GM19438 (cell line): ENCODE data around the gene MEIS1.
"Not testable (repeated sequence)": the region's sequence is repeated elsewhere in the genome, so short reads cannot be mapped to it uniquely, and the experiment has no call there.

Experiments
- ATAC-seq: cut with Tn5 transposase; IDR thresholded peaks from one replicate; pipeline ENCODE4 v1.9.1; 2021; ENCODE audit warnings: low read depth; ENCODE audit not compliant: unreplicated experiment

Gene MEIS1

DNA sequence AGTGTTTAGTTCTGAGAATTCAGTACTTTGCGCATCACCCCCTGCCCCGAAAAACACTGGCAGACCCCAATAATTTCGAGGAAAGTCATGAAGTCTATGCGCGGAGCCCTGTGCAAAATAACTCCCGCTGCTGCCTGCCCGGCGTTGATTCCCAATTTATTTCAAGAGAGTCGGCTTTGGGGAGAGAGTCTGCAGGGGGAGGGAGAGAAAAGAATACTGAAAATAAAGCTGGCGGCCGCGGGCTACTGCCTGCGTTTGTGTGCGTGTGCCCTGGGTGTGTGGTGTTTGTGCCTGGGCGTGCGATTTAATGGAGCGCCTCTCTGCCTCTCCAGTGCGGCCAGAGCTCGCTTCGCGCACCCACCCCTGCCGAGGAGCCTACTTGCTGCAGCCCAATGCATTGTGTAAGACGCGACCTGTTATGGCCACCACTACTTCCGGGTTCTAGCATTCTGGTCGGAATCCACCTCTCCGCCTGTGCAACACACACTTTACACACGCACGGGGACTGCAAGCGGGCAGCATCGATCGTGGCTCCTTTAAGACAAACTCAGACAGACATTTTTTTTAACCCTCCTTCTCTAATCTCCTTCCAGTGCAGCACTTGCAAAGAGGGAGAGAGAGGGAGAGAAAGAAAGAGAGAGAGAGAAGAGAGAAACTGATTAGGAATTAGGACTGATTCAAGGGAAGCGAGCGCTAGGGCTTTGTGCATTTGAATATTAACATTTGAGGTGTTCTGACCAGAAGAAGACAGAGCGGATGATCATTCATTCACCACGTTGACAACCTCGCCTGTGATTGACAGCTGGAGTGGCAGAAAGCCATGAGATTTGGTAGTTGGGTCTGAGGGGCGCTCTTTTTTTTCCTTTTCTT, at the start of gene MEIS1:
TSS of gene MEIS1 (plus strand) at position 447 of the 870 bp plus-strand sequence. CDS start 732 bp downstream, outside the sequence.
- ATAC-seq: peak; percentile 64

GRCh38 chr2:66387016-66387753, 47.7 kb upstream of the MEIS1 start:
- no peak for ATAC-seq

DNA sequence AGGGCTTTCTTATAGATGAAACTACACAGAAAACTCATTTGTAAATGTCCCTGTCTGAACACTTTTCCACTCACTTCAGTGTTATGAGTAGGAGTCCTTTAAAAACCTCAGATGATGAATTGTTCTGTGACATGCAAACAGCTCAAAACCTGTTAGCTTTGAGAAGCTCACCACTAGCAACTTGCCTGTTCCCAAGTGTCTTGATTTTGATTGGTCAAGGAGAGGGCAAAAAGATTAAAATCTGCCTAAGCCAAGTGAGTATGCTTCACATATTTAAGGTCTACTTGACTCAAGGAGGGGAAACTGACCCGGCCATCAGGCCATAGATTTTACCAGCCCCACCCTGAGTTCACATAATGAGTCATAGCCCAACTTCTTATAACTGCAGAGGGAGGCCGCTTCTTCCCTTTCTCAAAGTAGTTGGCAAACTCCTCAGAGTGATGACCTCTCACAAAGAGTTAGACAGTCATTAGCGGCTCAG, 45.2 kb upstream of the MEIS1 start:
- ATAC-seq: no peak

GRCh38 chr2:66390152-66390551, 44.8 kb upstream of the MEIS1 start:
- no peak for ATAC-seq

- no peak for ATAC-seq
Observed at GRCh38 chr2:66390811-66391210, 44.1 kb upstream of the MEIS1 start.

DNA sequence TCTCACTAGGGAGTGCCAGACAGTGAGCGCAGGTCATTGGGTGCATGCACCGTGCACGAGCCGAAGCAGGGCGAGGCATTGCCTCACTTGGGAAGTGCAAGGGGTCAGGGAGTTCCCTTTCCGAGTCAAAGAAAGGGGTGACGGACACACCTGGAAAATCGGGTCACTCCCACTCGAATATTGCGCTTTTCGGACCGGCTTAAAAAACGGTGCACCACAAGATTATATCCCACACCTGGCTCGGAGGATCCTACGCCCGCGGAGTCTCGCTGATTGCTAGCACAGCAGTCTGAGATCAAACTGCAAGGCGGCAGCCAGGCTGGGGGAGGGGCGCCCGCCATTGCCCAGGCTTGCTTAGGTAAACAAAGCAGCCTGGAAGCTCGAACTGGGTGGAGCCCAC, 43.7 kb upstream of the MEIS1 start:
- ATAC-seq: not testable (repeated sequence)

GRCh38 chr2:66405473-66405872, 29.5 kb upstream of the MEIS1 start:
- no peak for ATAC-seq

DNA sequence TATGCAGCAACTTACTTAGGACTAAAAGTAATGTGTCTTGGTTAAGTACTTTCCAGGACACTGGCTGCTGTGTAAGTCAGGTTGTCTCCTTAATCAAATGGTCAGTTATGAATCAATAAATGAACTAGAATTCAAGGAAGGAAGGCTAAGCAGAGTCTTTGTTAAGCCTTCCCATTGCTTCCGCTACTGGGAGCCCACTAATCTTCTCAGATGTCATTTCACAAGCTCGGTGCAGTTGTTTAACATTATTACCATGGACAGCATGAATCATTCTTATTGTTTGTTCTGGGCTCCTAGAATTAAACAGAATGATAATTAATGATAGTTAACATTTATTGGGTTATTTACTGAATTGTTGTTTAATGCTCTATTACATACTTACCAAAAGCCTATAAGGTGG, 26.0 kb upstream of the MEIS1 start:
- ATAC-seq: no peak

DNA sequence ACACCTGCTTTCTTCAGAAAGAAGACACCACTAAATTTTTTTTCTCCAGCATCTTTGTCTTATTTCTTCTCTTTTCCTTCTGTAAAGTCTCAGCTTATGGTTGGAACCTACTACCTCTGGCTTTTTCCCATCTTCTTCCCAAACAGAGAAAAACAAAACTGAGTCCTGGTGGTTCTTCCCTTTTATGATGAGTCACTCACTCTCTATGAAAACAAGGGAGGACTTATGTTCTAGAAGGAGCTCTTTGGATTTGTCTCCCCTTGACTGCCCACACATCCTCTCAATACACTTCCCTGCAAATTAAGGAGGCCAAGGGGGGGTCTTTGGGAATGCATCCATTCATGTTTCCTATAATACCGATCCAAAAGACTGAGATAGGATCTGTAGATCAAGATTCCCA, 22.1 kb upstream of the MEIS1 start:
- no peak for ATAC-seq

DNA sequence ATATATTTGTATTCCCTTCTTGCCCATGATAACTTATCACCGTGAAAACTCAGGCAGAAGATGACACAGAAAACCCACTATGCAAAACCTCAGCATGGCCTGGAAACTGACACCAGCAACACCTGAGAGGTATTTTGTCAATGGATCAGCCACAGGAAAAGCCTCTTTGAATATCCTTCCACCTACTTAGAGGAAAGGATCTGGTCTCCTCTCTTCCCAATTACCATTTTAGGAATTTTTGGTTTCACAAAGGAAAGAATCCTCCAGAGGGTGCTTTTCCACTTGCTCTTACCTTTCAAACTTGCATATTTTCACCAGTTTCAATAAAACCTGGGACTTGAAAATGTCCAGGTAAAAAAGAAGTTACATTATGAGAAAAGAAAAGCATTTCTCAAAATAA, 20.0 kb upstream of the MEIS1 start:
- no peak for ATAC-seq

DNA sequence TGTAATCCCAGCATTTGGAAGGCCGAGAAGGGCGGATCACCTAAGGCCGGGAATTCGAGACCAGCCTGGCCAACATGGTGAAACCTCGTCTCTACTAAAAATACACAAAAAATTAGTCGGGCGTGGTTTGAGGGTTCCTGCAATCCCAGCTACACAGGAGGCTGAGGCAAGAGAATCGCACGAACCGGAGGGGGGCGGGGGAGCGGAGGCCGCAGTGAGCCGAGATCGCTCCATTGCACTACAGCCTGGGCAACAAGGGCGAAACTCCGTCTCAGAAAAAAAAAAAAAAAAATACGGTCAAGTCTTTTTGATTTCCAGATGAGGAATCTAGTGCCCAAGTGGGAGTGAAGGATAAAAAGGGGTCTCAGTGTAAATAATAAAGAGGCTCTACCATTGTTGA, 16.5 kb upstream of the MEIS1 start:
- ATAC-seq: no peak

- ATAC-seq: no peak
Observed at GRCh38 chr2:66421612-66422011, 13.3 kb upstream of the MEIS1 start.

DNA sequence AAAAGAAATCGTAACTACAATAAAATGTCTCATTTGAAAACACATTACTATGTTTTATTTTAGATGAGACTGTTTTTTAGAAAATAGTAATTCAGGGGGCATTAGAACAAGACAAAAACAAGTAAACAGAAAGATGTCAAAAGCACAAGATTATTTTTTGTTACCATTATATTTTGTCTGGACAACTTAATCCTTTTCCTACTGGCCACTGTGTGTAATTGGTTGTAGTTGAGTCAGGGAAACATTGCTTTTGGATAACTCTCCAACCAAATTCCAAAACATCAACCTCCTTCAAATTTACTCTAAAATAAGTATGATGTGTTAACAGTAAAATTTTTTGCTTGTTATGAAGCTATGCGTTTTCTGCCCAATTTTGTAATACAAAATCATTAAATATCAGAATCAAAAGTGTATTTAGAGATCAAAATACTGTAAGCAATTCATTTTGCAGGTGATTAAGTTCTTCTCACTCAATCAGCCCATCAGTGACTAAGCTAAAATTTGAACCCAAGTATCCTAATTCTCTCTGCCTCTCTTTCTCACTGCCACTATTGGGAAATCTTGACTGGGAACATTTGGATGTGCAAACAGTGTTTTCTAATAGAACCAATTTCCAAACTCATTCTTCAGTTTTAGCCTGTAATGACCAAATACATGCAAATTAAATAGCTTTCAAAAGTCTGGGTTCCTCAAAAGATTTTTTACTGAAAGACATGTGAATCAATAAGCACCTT, 11.4 kb upstream of the MEIS1 start:
- no peak for ATAC-seq

- ATAC-seq: no peak
Observed at GRCh38 chr2:66426244-66427111, 8.4 kb upstream of the MEIS1 start.

DNA sequence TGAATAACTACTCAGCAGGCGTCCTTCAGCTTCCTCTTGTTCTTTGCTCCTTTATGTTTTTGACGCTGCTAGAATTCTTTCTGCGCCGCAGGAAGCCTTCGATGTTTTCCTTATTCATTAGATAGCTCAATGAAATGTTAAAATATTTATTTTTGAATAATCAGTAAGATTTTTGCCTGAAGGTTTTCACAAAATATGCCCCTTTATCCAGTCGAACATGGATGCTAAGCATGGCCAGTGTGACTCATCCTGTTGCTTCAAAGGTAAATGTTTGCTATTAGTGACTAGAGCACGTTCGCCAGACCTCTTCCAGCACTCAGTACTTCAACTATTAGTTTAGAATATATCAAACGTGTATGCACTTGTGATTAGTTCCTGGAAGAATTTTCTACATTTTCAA, 7.6 kb upstream of the MEIS1 start:
- ATAC-seq: no peak

DNA sequence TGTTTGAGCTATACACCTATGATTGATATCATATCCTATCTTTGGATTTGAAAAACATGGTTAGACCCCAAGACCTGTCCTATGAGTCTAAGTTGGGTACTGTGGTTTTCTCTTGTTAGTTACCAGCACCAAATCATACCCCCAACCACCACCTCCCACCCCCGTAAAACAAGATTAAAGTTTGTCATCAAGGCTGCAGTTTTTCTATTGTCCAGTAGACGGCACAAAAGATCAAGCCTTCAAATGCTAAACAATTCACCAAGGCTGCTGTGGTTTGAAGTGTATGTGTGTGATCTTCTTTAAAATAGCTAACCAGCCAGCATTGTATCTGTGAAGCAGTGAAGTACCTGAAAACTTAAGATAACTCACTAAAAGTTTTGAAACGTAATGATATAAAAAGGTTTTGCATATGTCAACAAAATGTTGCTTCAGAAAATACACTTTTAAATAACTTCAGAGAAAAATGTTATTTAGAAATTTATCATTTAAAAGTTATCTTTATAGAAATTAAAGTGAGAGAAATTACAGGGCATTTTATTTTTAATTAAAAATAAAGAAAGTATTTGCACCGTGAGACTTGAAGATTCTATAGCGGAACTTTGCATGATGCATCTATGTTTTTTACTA, 5.8 kb upstream of the MEIS1 start:
- no peak for ATAC-seq

DNA sequence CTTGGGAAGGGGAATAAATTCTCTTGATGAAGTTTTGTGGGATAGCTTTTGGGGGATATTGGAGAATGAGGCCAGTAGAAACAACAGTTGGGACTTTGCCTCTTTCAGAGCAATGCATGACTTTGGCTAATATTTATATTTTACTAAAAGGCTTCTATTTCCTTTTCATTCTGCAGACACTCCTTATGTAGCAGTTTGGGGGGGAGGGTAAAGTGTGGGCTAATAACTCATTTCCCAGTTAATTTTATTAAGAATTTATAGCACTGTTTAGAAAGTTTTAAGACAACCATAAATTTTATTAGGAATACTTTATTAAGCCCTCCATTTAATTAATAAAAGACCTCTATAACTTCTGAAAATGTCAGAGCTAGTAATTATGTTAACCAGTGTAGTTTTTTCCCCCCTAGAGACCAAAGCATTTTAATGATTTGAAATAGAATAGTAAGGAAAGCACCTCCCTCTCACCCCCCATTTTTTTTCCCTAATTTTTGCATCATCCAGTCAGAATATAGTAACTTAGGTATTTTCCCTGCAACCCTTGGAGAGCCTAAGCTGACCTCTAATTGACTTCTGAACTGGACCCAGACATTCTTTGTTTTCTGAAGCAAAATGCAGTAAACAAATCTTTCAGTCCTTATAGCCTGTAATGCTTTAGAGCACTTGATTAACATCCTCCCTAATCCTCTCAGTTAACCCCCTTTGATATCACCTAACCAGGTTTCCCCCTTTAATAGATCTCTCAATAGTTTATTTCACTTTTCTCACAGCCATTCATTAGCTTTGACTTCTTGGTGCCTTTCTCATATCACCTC, 5.0 kb upstream of the MEIS1 start:
- ATAC-seq: no peak

DNA sequence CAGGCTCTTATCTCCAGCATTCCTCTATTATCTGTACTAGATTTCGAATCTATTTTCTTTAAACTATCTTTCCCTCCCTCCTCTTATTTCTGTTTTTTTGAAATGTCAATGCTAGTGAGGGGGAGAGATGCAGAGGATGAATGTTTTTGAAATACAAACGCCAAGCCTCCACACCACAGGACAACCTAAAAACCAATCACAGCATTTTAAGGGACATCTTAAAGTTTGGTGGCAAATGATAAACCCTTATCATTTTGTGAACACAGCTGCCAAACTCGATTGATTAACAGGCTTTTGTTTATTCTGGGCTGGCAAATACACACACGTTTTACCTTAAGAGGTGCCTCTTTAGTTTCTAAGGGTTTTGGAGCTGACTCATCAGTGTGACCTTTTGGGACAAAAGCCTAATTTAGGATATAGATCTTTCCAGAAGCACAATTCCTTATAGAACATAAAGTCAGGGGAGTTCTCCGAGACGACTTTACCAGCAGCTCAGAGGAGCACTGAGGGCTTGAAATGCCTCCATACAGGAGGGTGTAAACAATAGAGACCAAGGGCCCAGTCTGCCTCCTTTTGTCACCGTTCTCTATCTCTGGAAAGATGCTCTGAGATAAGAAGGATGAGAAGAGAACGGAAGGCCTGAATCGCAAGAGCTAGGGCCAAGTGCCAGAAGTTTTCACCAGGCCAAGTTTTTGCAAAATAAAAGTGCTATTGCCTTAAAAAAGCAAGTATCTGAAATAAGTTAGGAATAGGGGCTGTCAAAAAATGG, 4.2 kb upstream of the MEIS1 start:
- ATAC-seq: no peak
